Amniotic stem cell (primary cell): ENCODE results near the gene MASP1.
"Not testable (repeated sequence)": the region's sequence is repeated elsewhere in the genome, so short reads cannot be mapped to it uniquely, and the experiment has no call there.

ENCODE experiments used
- DNase-seq: peaks from one replicate; lab custom pipeline; 2025; lab: John Stamatoyannopoulos, UW

MASP1 gene

DNA sequence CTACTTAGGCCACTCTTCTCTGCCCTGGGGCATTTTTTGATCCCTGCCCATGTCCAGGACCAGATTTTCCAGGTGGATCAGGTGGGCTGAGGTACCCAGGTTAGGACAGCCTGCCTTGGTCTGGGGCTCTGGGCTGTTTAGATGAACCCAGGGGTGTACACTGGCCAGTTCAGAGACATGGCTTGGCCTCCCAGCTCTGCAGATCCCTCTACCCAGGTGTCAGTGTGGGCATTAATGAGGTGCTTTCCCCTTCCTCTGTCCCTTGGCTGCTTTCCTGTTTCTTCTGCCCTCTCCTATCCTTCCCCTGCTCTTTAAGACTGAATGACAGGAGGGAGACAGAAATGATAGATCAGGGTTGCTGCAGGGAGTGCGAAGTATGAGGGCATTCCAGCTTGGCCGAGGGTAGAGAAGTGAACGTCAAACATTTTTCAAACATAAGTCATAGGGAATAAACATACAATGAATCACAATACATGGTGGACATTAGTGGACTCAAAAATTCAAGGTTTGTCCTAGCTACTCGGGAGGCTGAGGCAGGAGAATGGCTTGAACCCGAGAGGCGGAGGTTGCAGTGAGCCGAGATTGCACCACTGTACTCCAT lies 63.8 kb downstream of the MASP1 start:
- DNase-seq: peak; percentile 52

- no peak for DNase-seq
These were observed 67.7 kb downstream of the MASP1 start for GRCh38 chr3:187223799-187224198.

DNA sequence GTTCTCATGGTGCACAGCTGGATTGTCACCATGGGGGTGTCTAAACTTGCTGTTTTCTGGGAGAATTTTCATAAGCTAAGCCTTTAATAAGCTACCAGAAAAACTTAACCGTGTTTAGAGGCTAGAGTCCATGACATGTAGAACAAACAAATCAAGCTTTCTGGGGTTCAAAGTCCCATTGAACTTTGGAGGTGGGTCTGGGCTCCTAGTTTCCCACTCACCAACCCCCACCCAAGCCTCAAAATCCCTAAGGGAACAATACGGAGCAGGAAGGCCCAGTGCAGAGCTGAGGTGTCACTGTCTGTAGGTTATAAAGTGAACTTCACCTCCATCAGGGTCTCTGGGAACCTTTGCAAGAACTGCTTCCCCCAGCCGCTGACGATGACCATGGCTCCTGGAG lies 68.7 kb downstream of the MASP1 start:
- no peak for DNase-seq

DNA sequence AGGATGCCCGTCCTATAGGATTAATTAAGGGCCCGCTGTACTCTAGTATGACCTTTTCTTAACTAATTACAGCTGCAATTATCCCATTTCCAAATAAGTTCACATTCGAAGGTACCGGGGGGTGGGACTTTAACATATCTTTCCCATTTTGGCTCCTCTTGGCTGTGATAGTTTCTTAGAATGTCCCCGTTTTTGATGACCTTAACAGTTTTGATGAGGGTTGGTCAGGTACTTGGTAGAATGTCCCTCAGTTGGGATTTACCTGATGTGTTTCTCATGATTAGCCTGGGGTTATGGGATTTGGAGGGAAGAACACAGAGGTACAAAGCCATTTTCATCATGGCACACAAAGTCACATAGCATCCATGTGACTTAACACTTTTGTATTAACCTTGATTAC lies 76.1 kb downstream of the MASP1 start:
- no peak for DNase-seq

DNA sequence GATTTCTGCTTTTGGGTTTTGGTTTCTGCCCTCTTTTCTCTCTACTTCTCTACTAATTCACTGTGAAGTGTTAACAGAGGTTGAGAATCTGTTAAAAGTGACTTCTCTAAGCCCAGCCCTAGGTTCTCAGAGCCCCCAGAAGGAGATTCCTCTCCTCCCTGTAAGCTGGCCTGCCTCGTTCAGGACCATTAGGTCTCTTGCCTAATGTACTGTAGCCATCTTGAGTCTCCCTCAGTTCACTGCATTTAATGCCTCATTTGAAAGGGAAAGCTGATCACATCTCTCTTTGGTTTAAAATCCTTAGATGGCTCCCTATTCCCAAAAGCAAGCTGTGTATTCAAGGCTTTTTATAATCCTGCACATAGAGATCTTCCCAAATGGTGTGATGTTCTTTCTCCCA lies 77.9 kb downstream of the MASP1 start:
- DNase-seq: no peak

DNA sequence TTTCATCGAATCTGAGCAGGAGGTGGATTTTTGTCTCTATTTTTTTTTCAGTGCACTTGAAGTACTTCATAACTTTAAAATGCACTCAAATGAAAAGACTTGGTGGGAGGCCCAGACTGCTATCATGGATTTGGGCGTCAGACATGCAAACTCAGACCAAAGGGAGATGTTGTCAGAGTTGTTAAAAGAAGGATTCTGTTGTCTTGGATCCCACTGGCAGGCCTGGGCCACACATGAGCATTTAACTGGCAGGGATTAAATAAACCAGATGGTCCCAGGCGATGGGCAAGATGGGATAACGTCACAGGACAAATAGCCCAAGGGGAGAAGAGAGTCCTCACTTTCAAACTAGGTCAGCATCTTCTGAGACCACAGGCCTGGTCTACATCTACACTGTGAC lies 78.8 kb downstream of the MASP1 start:
- DNase-seq: no peak

GRCh38 chr3:187212196-187212545 lies 79.4 kb downstream of the MASP1 start:
- DNase-seq: no peak

DNA sequence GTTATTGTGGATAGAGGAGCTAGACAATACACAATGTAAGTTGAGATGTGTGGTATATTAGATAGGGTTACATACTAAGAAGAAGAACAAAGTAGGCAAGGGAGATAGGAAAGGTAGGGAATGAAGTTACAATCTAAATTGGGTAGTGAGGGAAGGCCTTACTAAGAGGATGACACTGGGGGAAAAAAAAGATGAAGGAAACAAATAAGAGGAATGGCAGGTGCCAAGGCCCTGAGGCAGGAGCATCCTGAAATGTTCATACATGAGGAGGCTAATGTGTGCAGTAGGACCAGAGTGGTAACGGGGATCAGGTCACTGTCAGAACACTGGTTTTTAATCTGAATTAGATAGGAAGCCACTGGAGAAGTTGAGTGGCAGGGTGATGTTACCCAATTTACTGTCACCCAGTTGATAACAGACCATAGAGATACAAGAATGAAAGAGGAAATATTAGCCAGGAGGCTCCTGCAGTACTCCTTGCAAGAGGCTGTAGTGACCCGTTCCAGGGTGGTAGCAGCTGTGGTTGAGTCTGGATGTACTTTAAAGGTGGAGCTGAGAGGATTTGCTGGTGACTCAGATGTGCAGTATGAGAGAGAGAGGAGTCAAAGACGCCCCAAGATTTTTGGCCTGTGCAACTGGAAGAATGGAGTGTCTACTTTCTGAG lies 79.9 kb downstream of the MASP1 start:
- DNase-seq: no peak

- DNase-seq: no peak
These were observed 80.8 kb downstream of the MASP1 start for GRCh38 chr3:187210545-187211327.

GRCh38 chr3:187210091-187210490 lies 81.4 kb downstream of the MASP1 start:
- no peak for DNase-seq

DNA sequence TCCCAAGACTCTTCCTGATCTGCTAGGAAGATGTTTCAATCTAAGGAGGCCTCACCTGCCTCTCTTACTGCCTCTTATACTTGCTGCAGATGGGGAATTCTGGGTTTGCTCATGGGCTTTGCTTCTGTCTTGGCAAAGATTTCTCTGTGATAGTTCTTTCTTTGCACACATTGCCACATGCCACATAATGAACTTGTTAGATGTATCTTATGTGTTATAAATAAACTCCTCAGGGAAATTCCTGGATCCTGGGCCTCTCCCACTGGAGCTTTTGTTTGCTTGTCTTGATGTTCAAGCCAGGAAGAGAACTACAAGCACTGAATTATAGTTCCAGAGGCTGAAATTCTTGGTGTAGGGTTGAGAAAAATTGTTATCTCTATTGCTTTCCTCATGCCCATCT lies 82.0 kb downstream of the MASP1 start:
- DNase-seq: no peak

- no peak for DNase-seq
These were observed 83.4 kb downstream of the MASP1 start for GRCh38 chr3:187208159-187208558.

GRCh38 chr3:187207624-187208023 lies 83.9 kb downstream of the MASP1 start:
- DNase-seq: no peak

DNA sequence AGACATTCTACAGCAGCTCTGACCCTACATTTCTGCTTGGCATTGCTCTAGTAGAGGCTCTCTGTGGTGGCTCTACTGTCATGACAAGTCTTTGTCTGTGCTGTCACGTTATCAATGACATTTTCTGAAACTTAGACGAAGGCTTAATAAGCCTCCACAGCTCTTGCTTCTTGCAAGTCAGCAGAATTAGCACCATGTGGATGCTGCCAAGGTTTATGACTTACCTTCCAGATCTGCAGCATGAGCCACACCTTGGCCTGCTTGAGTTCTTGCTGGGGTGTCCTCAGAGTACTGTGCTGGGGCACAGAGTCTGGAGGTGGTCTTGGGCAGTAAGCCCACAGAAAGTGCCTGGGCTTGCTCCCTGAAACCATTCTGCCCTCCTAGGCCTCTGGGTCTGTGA lies 84.5 kb downstream of the MASP1 start:
- no peak for DNase-seq

DNA sequence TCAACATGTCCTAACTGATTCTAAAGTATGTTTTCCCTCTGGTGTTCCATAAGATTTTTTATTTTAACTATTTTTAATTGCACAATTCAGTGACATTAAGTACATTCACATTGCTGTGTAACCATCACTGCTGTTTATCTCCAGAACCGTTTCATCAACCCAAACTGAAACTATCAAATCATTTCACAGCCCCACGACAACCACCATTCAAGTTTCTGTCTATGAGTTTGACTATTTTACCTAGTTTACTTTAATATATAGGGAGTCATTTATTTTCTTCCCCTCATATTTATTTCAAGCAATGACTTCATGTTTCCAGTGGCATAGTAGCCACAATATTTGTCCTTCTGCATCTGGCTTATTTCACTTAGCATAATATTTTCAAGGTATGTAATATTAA lies 85.9 kb downstream of the MASP1 start:
- no peak for DNase-seq

DNA sequence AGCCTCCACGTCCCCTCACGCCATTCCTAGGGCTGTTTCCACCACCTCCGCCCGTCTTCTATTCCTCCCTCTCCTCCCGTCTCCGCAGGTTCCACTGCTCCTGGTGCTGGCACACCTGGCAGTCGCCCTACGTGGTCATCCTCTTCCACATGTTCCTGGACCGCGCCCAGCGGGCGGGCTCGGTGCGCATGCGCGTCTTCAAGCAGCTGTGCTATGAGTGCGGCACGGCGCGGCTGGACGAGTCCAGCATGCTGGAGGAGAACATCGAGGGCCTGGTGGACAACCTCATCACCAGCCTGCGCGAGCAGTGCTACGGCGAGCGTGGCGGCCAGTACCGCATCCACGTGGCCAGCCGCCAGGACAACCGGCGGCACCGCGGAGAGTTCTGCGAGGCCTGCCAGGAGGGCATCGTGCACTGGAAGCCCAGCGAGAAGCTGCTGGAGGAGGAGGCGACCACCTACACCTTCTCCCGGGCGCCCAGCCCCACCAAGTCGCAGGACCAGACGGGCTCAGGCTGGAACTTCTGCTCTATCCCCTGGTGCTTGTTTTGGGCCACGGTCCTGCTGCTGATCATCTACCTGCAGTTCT lies 92.0 kb downstream of the MASP1 start:
- not testable (repeated sequence) for DNase-seq

DNA sequence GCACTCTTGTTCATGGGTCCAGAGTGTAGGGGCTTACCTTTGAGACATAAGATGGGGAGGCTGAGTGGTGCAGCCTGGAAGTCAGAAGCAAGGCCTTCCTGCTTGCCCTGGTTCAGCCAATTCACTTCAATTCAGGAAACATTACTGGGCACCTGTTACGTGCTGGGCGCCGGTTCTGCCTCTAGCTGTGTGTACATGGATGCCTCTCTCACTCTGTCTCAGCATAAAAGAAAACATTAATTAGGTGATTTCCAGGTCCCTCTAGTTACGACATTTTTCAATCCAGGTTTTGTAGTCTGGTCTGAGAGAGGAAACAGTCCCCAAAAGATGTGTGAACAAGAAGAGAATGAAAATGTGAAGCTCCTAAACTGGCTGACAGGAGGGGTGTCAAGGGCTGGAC lies 93.0 kb downstream of the MASP1 start:
- no peak for DNase-seq

DNA sequence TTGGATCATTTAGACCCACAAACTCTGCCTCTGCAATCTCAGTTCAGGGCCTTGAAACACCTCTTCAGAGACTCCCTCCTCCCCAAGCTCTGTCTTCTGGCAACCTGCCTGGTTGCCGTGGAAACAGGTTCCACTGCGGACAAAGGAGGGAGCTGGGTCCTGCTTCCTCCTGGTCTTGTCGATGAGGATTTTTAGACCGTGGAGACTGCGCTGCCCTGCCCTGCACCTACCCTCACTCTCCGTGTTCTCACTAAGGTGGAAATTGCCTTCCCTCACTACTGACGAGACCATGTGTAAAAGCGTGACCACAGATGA lies 94.2 kb downstream of the MASP1 start, which contains the start of gene RTP1:
RTP1 (plus strand) TSS at position 152 of the 315 bp plus-strand sequence; CDS start at position 182, 30 bp downstream.
- DNase-seq: no peak

DNA sequence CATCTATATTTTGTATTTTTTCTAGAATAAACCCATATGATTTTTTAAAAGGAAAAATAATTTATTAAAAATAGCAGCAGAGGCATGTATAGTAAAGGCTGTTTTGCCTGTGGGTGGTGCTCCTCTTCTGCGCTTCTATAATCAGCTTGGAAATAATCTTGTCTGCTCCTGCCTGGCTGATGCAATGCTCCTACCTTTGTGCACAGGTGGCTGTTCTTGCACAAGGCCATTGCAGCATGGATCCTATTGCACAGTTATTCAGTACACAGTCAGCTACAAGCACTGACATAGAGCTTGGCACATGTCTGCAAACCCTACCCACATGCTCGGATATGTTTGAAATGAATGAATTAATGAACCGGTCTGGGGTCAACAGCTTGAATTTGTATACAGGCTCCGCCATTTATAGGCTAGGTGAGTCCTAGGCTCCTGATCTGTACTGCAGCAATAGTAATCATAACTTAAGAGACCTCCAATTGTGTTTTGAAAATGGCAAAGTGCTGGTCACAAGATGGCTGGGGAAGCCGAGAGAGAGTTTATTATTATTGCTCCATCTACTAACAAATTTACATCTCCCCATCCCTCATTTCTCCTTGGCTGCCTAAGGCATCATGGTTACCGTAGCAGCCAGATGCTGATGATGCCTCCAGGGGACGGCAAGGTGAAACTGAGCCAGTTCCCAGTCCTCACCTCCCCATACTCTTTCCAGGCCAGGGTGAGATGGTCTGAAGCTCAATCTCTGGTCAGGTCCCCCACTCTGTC lies 94.8 kb downstream of the MASP1 start:
- DNase-seq: no peak

DNA sequence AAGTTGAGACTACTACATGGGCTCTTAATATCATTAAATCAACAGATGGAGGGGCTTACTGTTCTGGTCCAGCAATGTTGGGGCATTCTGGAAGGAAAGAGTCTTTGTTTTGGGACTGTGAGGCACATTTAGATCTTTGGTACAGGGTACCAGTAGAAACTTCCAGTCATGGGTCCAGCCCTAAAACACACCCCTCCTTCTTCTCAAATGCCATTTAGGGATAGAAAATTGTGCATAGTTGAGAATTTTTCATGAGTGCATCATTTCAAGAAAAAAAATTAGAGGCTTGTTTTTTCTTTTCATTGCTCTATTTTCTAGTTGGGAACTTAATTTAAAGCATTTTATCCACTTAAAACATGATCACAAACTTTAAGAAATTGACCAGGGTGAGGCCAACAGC lies 98.4 kb downstream of the MASP1 start:
- DNase-seq: no peak

GRCh38 chr3:187191271-187191670 lies 100.3 kb downstream of the MASP1 start:
- DNase-seq: no peak

- no peak for DNase-seq
These were observed 102.6 kb downstream of the MASP1 start for GRCh38 chr3:187188931-187189330.
